HepG2 (cell line): ENCODE data around the gene ASCC3.

Experiments
- FOXK2 ChIP-seq: fragments of 450-650 bp; IDR thresholded peaks from 2 replicates; pipeline ENCODE4 v1.6.1; 2016
- HOXD1 ChIP-seq: sonication (generic); formaldehyde crosslinking; IDR thresholded peaks from 2 replicates; pipeline ENCODE4 v1.5.0; 2020; ENCODE audit warnings: missing genetic modification reagents
- MAFG ChIP-seq: sonication (generic); formaldehyde crosslinking; IDR thresholded peaks from 2 replicates; pipeline ENCODE4 v1.5.1; 2020; ENCODE audit warnings: mild to moderate bottlenecking, missing genetic modification reagents
- POLR2AphosphoS2 ChIP-seq: IDR thresholded peaks from 2 replicates; pipeline ENCODE4 v1.6.1; 2011; ENCODE audit warnings: low read depth, low read length, improper control_type of control experiment
- SRF ChIP-seq: IDR thresholded peaks from 2 replicates; pipeline ENCODE4 v1.6.1; 2011; ENCODE audit warnings: mild to moderate bottlenecking, low read depth, low read length, moderate library complexity
- ZBTB33 ChIP-seq: sonication (generic); formaldehyde crosslinking; IDR thresholded peaks from 2 replicates; pipeline ENCODE4 v1.4.0; 2020; ENCODE audit warnings: missing genetic modification reagents
- ZKSCAN8 ChIP-seq: IDR thresholded peaks from 2 replicates; pipeline ENCODE4 v1.6.1; 2016; ENCODE audit warnings: borderline replicate concordance, missing genetic modification reagents, missing compliant biosample characterization
- ZNF280B ChIP-seq: sonication (generic); formaldehyde crosslinking; IDR thresholded peaks from 2 replicates; pipeline ENCODE4 v1.5.0; 2020; ENCODE audit warnings: missing genetic modification reagents, mild to moderate bottlenecking, borderline replicate concordance
- ZNF589 ChIP-seq: sonication (generic); formaldehyde crosslinking; conservative IDR thresholded peaks from 2 replicates; pipeline ENCODE4 v1.8.0; 2022; ENCODE audit warnings: mild to moderate bottlenecking, moderate library complexity, missing genetic modification reagents

DNA sequence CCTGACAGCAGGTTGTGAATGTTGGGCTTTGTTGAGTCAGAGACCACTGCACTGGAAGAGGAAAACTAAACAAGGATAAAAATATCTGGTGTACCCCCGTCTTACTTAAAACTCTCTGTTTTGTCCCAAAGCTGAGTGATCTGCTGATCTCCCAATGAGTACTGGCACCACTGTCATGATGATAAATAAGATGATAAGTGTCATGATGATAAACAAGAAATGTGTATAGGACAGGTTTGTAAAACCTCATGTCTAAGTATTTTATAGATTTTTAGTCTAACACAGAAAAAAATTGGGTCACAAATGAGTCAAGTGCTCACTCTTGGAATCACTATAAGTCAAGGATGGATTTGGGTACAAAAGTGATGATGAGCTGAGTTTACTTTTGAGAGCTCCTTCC lies 407.9 kb downstream of the ASCC3 start:
- TF ChIP-seq MAFG (CRISPR knock-in tag) (no peak), ZKSCAN8 (CRISPR knock-in tag) (no peak), ZNF589 (CRISPR knock-in tag) (no peak), SRF (no peak), ZBTB33 (CRISPR knock-in tag) (no peak), POLR2AphosphoS2 (no peak), HOXD1 (CRISPR knock-in tag) (no peak), ZNF280B (CRISPR knock-in tag) (no peak), FOXK2 (no peak)
